Stimulated activated effector memory CD8-positive, alpha-beta T cell treated with anti-CD3 and anti-CD28 coated beads, Interleukin-12 subunit alpha, Interleukin-12 subunit beta, amount 100 ng/mL, for 72 hours (primary cell): Measurements from ENCODE around the gene EXOC7.
A peak's percentile ranks its signal among the peaks of the same experiment; 100 is the strongest.

Experiments used
- ATAC-seq: fragments of 150-1000 bp; cut with Tn5 transposase; 2 replicates; pipeline ENCODE4 v1.10.0; 2021
- DNase-seq, 2 donors: peaks; one replicate each; pipeline ENCODE4 v3.0.0; 2021 to 2022; ENCODE audit warnings: low spot score in 2 of 2
- H3K27ac Mint-ChIP-seq: one replicate; pipeline ENCODE4 v1.8.0; 2022; ENCODE audit warnings: mild to moderate bottlenecking, mixed read lengths
- H3K36me3 Mint-ChIP-seq: one replicate; pipeline ENCODE4 v1.8.0; 2022; ENCODE audit warnings: mild to moderate bottlenecking, mixed read lengths
- H3K4me1 Mint-ChIP-seq: one replicate; pipeline ENCODE4 v1.8.0; 2022; ENCODE audit warnings: mixed read lengths
- H3K4me3 Mint-ChIP-seq: one replicate; pipeline ENCODE4 v1.8.0; 2022; ENCODE audit warnings: mild to moderate bottlenecking, mixed read lengths
- H3K9me3 Mint-ChIP-seq: one replicate; pipeline ENCODE4 v1.8.0; 2022; ENCODE audit warnings: mixed read lengths

EXOC7 gene

GRCh38 chr17:76034428-76035350, 68.9 kb downstream of the EXOC7 start:
- no peak for DNase-seq
- Mint-ChIP-seq H3K9me3 (no peaks in the 10 kb centered on the region), H3K4me3 (no peak overlapping the region), H3K27ac (peak overlapping the region; percentile 68), H3K36me3 (peaks cover 31% of the 10 kb centered on the region), H3K4me1 (peaks cover 4% of the 10 kb centered on the region)
- ATAC-seq: peak; percentile 33

DNA sequence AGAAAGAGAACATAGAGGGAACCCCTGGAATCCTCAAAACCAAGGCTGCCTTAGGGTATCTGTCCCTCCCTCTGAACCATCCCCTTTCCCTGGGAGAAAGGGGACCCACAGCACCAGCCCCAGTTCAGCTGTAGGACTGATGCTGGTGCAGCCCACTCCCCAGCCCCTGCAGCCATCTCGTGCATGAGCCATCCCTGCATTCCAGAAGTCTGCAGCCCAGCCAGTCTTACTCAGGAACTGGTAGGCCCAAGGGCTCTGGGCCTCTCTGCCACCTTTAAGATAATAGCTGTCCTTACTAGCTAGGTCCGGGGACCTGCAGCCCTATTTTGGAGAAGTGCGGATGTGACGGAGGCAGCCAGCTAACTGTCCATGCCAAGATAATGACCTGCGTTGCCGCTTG, 70.4 kb downstream of the EXOC7 start:
- no peak for DNase-seq
- Mint-ChIP-seq H3K4me3 (no peak overlapping the region), H3K36me3 (peaks cover 16% of the 10 kb centered on the region), H3K27ac (no peak overlapping the region), H3K9me3 (no peaks in the 10 kb centered on the region), H3K4me1 (peaks cover 11% of the 10 kb centered on the region)
- ATAC-seq: no peak

GRCh38 chr17:76032780-76033108, 70.8 kb downstream of the EXOC7 start:
- DNase-seq: no peak
- ATAC-seq: no peak
- H3K36me3 Mint-ChIP-seq: peaks cover 12% of the 10 kb centered on the region
- peaks cover 11% of the 10 kb centered on the region for H3K4me1 Mint-ChIP-seq
- no peak overlapping the region for H3K27ac Mint-ChIP-seq
- no peak overlapping the region for H3K4me3 Mint-ChIP-seq
- H3K9me3 Mint-ChIP-seq: no peaks in the 10 kb centered on the region

DNA sequence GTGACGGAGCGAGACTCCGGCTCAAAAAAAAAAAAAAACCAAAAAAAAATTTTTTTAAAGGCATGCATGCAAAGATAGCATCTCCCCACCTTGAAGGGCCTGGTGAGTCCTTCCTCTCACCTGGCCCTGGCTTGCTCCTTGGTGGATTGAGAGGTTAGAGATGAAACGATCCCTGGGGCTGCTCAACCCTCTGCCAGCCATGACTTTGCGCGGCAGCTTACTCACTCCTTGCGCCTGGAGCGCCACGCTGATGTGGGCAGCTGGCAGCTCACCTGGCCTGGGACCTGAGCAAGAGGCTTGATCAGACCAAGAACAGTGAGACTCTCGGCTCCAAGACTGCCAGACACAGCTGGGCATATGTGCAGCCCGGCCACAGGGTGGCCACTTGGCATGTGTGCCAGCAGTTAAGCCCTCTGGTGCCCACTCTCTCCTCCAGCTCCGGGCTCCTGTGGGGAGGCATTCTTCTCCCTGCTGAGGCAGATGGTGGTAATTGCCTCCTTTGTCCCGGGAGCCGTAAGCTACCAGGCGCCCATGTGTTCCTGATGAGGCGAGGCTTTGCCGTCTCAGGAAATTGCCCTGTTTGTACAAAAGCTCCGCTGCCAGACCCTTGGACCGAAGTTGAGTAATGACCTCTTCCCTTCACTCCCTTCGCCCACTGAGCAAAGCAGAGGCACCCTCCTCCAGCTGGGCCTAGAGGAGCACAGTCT, 71.4 kb downstream of the EXOC7 start:
- Mint-ChIP-seq H3K36me3 (peaks cover 6% of the 10 kb centered on the region), H3K9me3 (no peaks in the 10 kb centered on the region), H3K27ac (no peak overlapping the region), H3K4me3 (no peak overlapping the region), H3K4me1 (peaks cover 11% of the 10 kb centered on the region)
- no peak for ATAC-seq
- no peak for DNase-seq
